Endothelial cell of umbilical vein (primary cell): Measurements from ENCODE around the gene AARS2. TPM values are rescaled to one million over a fixed set of nuclear protein-coding genes. Genes with fewer than 3 reads are reported as not detected.

Experiments used
- BruUV-seq: library from RNA; stranded (reverse); fragments of 400-500 nt; replicated peaks from 2 replicates; lab custom pipeline; 2021; lab: Mats Ljungman, UMichigan
- CTCF ChIA-PET: fragments of 300-600, 350-600 bp; sonication (Branson Sonifier 250); formaldehyde crosslinking; loops from one replicate; lab custom pipeline; 2021; ENCODE audit warnings: antibody characterized with exemption, inconsistent platforms; lab: Charles Lee
- POLR2A ChIA-PET: fragments of 300-600, 350-600 bp; sonication (Branson Sonifier 250); formaldehyde crosslinking; loops from one replicate; lab custom pipeline; 2021; ENCODE audit warnings: antibody characterized with exemption, inconsistent platforms; lab: Charles Lee
- DNase-seq: peaks from one replicate; pipeline ENCODE4 v3.0.0-alpha.2; 2011; ENCODE audit warnings: low read depth, low spot score
- FAIRE-seq: peaks from 2 replicates; lab custom pipeline; 2011; peaks lifted over from hg19 to GRCh38; lab: Jason Lieb, UNC
- H2AFZ ChIP-seq: 2 replicates; pipeline ENCODE4 v1.6.0; 2012; ENCODE audit warnings: low read depth, low read length, control low read depth, inconsistent platforms
- H3K27ac ChIP-seq: 2 replicates; pipeline ENCODE4 v1.5.1; 2011; ENCODE audit warnings: low read depth, mild to moderate bottlenecking, control low read depth, low read length, moderate library complexity; ENCODE audit not compliant: insufficient read depth
- H3K27me3 ChIP-seq, 2 experiments: 2 replicates each; pipeline versions ENCODE4 v1.6.0 to v1.6.1; 2011; ENCODE audit warnings: low read length in 2 of 2, mixed read lengths in 1 of 2; ENCODE audit not compliant: control insufficient read depth in 2 of 2, insufficient read depth in 2 of 2
- H3K36me3 ChIP-seq, 2 experiments: 2 replicates in 1 of 2; 3 replicates in 1 of 2; pipeline ENCODE4 v1.5.1; 2011; ENCODE audit warnings: low read length in 2 of 2, mild to moderate bottlenecking in 1 of 2, moderate library complexity in 1 of 2; ENCODE audit not compliant: control insufficient read depth in 2 of 2, insufficient read depth in 2 of 2; ENCODE audit errors: extremely low read depth in 1 of 2
- H3K4me1 ChIP-seq: 3 replicates; pipeline ENCODE4 v1.5.1; 2011; ENCODE audit warnings: mild to moderate bottlenecking, low read length; ENCODE audit not compliant: control insufficient read depth, insufficient read depth; ENCODE audit errors: extremely low read depth
- H3K4me2 ChIP-seq: 2 replicates; pipeline ENCODE4 v1.6.1; 2011; ENCODE audit warnings: low read length, control low read depth, mixed read lengths; ENCODE audit not compliant: insufficient read depth
- H3K4me3 ChIP-seq, 3 experiments: fragments of 200-600 bp in 1 of 3; sonication (generic), shearing (Covaris generic) in 1 of 3; replicated peaks in 1 of 3; 2 replicates each; pipeline ENCODE4 v1.5.1; 2011 to 2016; ENCODE audit warnings: control low read depth in 3 of 3, low read length in 3 of 3, mild to moderate bottlenecking in 2 of 3, inconsistent platforms in 1 of 3, low read depth in 1 of 3, moderate library complexity in 1 of 3; ENCODE audit not compliant: insufficient read depth in 1 of 3
- H3K79me2 ChIP-seq: 2 replicates; pipeline ENCODE4 v1.6.0; 2012; ENCODE audit warnings: low read length, inconsistent platforms; ENCODE audit not compliant: control insufficient read depth, insufficient read depth
- H3K9ac ChIP-seq: replicated peaks from 2 replicates; pipeline ENCODE3; 2011; ENCODE audit warnings: low read length, control low read depth; ENCODE audit not compliant: insufficient read depth; ENCODE audit errors: extremely low read depth
- H3K9me1 ChIP-seq: replicated peaks from 3 replicates; pipeline ENCODE4 v1.6.0; 2011; ENCODE audit warnings: mild to moderate bottlenecking, low read length; ENCODE audit not compliant: control insufficient read depth, insufficient read depth; ENCODE audit errors: extremely low read depth
- H3K9me3 ChIP-seq: replicated peaks from 2 replicates; pipeline ENCODE4 v1.5.1; 2012; ENCODE audit warnings: low read length, inconsistent platforms; ENCODE audit not compliant: control insufficient read depth, insufficient read depth
- H4K20me1 ChIP-seq: replicated peaks from 2 replicates; pipeline ENCODE3; 2011; ENCODE audit warnings: mild to moderate bottlenecking, low read length; ENCODE audit not compliant: control insufficient read depth, insufficient read depth; ENCODE audit errors: extremely low read depth
- EZH2 ChIP-seq: IDR thresholded peaks from 2 replicates; pipeline ENCODE4 v1.6.1; 2012; ENCODE audit warnings: borderline replicate concordance, low read depth, mild to moderate bottlenecking, moderate library complexity, low read length, inconsistent platforms; ENCODE audit not compliant: severe bottlenecking
- FOS ChIP-seq: IDR thresholded peaks from 2 replicates; pipeline ENCODE4 v1.6.1; 2011; ENCODE audit warnings: mild to moderate bottlenecking, low read length, moderate library complexity, borderline replicate concordance; ENCODE audit not compliant: insufficient read depth
- GATA2 ChIP-seq: IDR thresholded peaks from 2 replicates; pipeline ENCODE4 v1.7.0; 2011; ENCODE audit warnings: low read depth, mild to moderate bottlenecking, moderate library complexity, mixed read lengths, low read length; ENCODE audit not compliant: insufficient read length, insufficient read depth
- JUN ChIP-seq: IDR thresholded peaks from 2 replicates; pipeline ENCODE4 v1.6.1; 2011; ENCODE audit warnings: borderline replicate concordance, low read depth; ENCODE audit not compliant: insufficient read length, insufficient read depth
- MYC ChIP-seq: IDR thresholded peaks from one replicate; pipeline ENCODE4 v1.6.1; 2011; ENCODE audit warnings: mild to moderate bottlenecking, low read depth, low read length
- POLR2A ChIP-seq: IDR thresholded peaks from 2 replicates; pipeline ENCODE4 v1.6.1; 2012; ENCODE audit warnings: low read depth, mild to moderate bottlenecking, control low read depth, low read length
- POLR2AphosphoS5 ChIP-seq: IDR thresholded peaks from 2 replicates; pipeline ENCODE4 v1.6.1; 2012; ENCODE audit warnings: low read depth, mild to moderate bottlenecking, control low read depth, low read length, moderate library complexity; ENCODE audit not compliant: insufficient read depth
- dilution Hi-C: fragments of 300-500 bp; cut with MboI; formaldehyde crosslinking; loops from one replicate; pipeline ENCODE4 v1.15.0; 2019; ENCODE audit warnings: low sequenced_read_pairs; ENCODE audit not compliant: extremely low pct_ligation_motif_present
- intact Hi-C: fragments of 100-400 bp; cut with micrococcal nuclease; formaldehyde crosslinking; loops from one replicate; pipeline ENCODE4 v1.10.0; 2022
- polyA plus RNA-seq, 4 experiments: library from polyadenylated mRNA; depleted of rRNA in 3 of 4; stranded (reverse) in 3 of 4; unstranded in 1 of 4; fragments of >200 nt; gene quantifications; 2 replicates each; pipeline versions ENCODE4 v1.2.1 to v1.2.3, GENCODE V29; 2011 to 2012; ENCODE audit warnings: missing spikeins in 1 of 4
- total RNA-seq: library from RNA; stranded (reverse); gene quantifications from 2 replicates; pipeline ENCODE4 v1.2.3, GENCODE V29; 2021
- TF ChIP-seq, protein P1 (sequence below): IDR thresholded peaks from 2 replicates; pipeline ENCODE4 v1.6.1; 2011; ENCODE audit not compliant: insufficient read depth, insufficient read length
- TF ChIP-seq, protein P2 (sequence below), 2 donors: IDR thresholded peaks; 1 replicate in 1 of 2; 2 replicates in 1 of 2; pipeline ENCODE4 v1.5.1; 2011; ENCODE audit warnings: low read length in 2 of 2, mild to moderate bottlenecking in 2 of 2, moderate library complexity in 2 of 2, control low read depth in 1 of 2, inconsistent platforms in 1 of 2, low read depth in 1 of 2; ENCODE audit not compliant: insufficient read depth in 1 of 2; ENCODE audit errors: extremely low read depth in 1 of 2

Gene AARS2
- total and polyA plus RNA-seq, 2 donors (not counting 3 experiments of a cell fraction or from before 2014, with no cell fraction given): 8.3 to 17.9 TPM

DNA sequence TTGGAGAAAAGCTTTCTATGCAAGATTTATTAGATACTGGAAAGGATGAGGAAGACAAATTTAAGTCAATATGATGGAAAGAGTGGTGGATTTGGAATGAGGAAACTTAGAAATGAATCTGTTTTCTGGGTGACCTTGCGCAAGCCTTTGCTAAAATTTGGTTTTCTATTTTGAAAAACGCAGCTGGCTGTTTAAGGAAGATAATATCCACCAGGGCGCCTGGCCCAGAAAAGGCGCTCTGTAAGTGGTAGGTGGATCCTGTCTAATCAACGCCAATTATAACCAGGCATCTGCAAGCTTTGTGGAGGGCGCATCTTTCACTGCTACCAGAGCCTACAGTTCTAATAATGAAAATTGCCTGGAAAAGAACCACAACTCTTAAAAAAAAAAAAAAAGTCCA lies 28.9 kb upstream of the AARS2 start:
- ChIA-PET CTCF (interaction anchor here (0.6 to 3.2 kb wide), 4 partner anchors 9 to 121 kb away, joined by 3 to 21 read pairs (median 4); partner anchors contain the start of gene AARS2), POLR2A (no interaction called here)
- Histone ChIP-seq H3K4me1 (no peaks in the 10 kb centered on the region), H3K4me3 (no peak overlapping the region), H3K4me2 (no peak overlapping the region), H3K27me3 (peaks cover 35 to 49% of the 10 kb centered on the region in 2 experiments), H3K9me3 (no peaks in the 10 kb centered on the region), H3K9ac (no peak overlapping the region), H2AFZ (no peak overlapping the region), H4K20me1 (no peaks in the 10 kb centered on the region), H3K36me3 (no peaks in the 10 kb centered on the region), H3K79me2 (no peaks in the 10 kb centered on the region), H3K9me1 (no peaks in the 10 kb centered on the region), H3K27ac (no peak overlapping the region)
- BruUV-seq: no TSS peak
- TF ChIP-seq, protein P1, sequence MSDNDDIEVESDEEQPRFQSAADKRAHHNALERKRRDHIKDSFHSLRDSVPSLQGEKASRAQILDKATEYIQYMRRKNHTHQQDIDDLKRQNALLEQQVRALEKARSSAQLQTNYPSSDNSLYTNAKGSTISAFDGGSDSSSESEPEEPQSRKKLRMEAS: no peak
- TF ChIP-seq MYC (no peak), GATA2 (no peak), JUN (no peak), POLR2AphosphoS5 (no peak), EZH2 (no peak), FOS (no peak), POLR2A (no peak)
- TF ChIP-seq, protein P2, sequence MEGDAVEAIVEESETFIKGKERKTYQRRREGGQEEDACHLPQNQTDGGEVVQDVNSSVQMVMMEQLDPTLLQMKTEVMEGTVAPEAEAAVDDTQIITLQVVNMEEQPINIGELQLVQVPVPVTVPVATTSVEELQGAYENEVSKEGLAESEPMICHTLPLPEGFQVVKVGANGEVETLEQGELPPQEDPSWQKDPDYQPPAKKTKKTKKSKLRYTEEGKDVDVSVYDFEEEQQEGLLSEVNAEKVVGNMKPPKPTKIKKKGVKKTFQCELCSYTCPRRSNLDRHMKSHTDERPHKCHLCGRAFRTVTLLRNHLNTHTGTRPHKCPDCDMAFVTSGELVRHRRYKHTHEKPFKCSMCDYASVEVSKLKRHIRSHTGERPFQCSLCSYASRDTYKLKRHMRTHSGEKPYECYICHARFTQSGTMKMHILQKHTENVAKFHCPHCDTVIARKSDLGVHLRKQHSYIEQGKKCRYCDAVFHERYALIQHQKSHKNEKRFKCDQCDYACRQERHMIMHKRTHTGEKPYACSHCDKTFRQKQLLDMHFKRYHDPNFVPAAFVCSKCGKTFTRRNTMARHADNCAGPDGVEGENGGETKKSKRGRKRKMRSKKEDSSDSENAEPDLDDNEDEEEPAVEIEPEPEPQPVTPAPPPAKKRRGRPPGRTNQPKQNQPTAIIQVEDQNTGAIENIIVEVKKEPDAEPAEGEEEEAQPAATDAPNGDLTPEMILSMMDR (IDR thresholded peaks at IDR 0.05; ENCODE audit: extremely low read depth in 1 of 2, insufficient read depth in 1 of 2, low read depth in 1 of 2, low read length in 2 of 2): no peak
- DNase-seq: no peak
- intact Hi-C loops (no loop called here), dilution Hi-C loops (no loop called here)
- FAIRE-seq: no peak
